Gastroesophageal sphincter (tissue), 3 donors: Measurements from ENCODE around the gene MAPK7.

ENCODE experiments used
- CTCF ChIP-seq, 4 experiments: fragments of 200-600 bp in 2 of 4; fragments of 450-650 bp in 2 of 4; sonication (generic) in 1 of 4; IDR thresholded peaks; one replicate each; pipeline ENCODE4 v1.5.1; 2017 to 2019; ENCODE audit warnings: antibody characterized with exemption in 4 of 4, mild to moderate bottlenecking in 2 of 4, moderate library complexity in 2 of 4
- EP300 ChIP-seq: sonication (generic); formaldehyde crosslinking; IDR thresholded peaks from one replicate; pipeline ENCODE4 v1.6.1; 2017; ENCODE audit warnings: antibody characterized with exemption, mild to moderate bottlenecking
- POLR2A ChIP-seq, 2 donors: fragments of 450-650 bp; IDR thresholded peaks; one replicate each; pipeline ENCODE4 v1.6.1; 2017; ENCODE audit warnings: antibody characterized with exemption in 2 of 2, mild to moderate bottlenecking in 2 of 2, moderate library complexity in 1 of 2
- POLR2AphosphoS5 ChIP-seq: sonication (generic); formaldehyde crosslinking; IDR thresholded peaks from one replicate; pipeline ENCODE4 v1.6.1; 2017; ENCODE audit warnings: antibody characterized with exemption

GRCh38 chr17:19336938-19337711, 41.2 kb upstream of the MAPK7 start:
- peak in 1 of 4 experiments; percentile 81 for TF ChIP-seq CTCF (IDR thresholded peaks at IDR 0.05)
- TF ChIP-seq POLR2A (IDR thresholded peaks at IDR 0.05): no peak
- no peak for TF ChIP-seq EP300
- no peak for TF ChIP-seq POLR2AphosphoS5
